T-helper 17 cell (primary cell): Measurements from ENCODE around the gene ZCCHC3. TPM values are rescaled to one million over a fixed set of nuclear protein-coding genes. Genes with fewer than 3 reads are reported as not detected.
A peak's percentile ranks its signal among the peaks of the same experiment; 100 is the strongest.

Experiments
- ATAC-seq: fragments of 150-1000 bp; cut with Tn5 transposase; 2 replicates; pipeline ENCODE4 v1.10.0; 2021; ENCODE audit warnings: mild to moderate bottlenecking, moderate library complexity
- DNase-seq, 3 donors: peaks; one replicate each; pipeline versions ENCODE4 v3.0.0 to v3.0.0-alpha.2; 2020 to 2021
- H3K9me3 ChIP-seq: one replicate; pipeline ENCODE4 v1.7.0; 2013; ENCODE audit warnings: low read length, mild to moderate bottlenecking; ENCODE audit not compliant: control insufficient read depth, poor library complexity, severe bottlenecking
- H3K27ac Mint-ChIP-seq: one replicate; pipeline ENCODE4 v1.8.0; 2022; ENCODE audit warnings: mild to moderate bottlenecking, moderate library complexity, mixed read lengths
- H3K27me3 Mint-ChIP-seq: one replicate; pipeline ENCODE4 v1.8.0; 2022; ENCODE audit warnings: mixed read lengths
- H3K36me3 Mint-ChIP-seq: one replicate; pipeline ENCODE4 v1.8.0; 2022; ENCODE audit warnings: low read depth, mixed read lengths
- H3K4me1 Mint-ChIP-seq: one replicate; pipeline ENCODE4 v1.8.0; 2022; ENCODE audit warnings: mild to moderate bottlenecking, mixed read lengths
- H3K4me3 Mint-ChIP-seq: one replicate; pipeline ENCODE4 v1.8.0; 2022; ENCODE audit warnings: mild to moderate bottlenecking, moderate library complexity, mixed read lengths
- total RNA-seq, 4 donors: library from RNA in 2 of 4; stranded (reverse) in 2 of 4; gene quantifications; one replicate each; pipeline ENCODE4 v1.2.3 and lab custom pipeline; 2022 to 2026

Gene ZCCHC3
- total RNA-seq, 2 donors from 2014 or later, result 15.6 to 18.9 TPM

DNA sequence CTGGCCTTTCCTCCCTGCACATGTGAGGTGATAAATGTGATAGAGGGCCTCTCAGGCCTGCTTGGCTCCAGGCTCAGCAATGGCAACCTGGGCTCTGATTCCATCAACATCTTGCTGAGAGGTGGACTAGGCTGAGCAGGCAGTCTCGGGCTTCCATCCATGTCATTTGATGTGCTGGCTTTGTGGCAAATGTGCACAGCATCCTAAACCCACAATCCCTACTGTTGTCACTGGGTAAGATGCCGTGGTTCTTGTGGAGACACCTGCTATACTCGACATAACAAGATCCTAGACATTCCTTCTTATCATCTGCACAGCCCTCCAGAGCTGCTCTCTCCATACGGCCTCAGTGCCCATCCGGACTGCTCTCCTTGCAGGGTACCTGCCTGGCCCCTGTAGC lies 2.8 kb upstream of the ZCCHC3 start:
- Mint-ChIP-seq H3K36me3 (peaks cover 4% of the 10 kb centered on the region), H3K27ac (no peak overlapping the region), H3K4me3 (no peak overlapping the region), H3K27me3 (no peaks in the 10 kb centered on the region), H3K4me1 (peaks cover 27% of the 10 kb centered on the region)
- no peak for DNase-seq
- ATAC-seq, result no peak
- no peaks in the 10 kb centered on the region for H3K9me3 ChIP-seq

DNA sequence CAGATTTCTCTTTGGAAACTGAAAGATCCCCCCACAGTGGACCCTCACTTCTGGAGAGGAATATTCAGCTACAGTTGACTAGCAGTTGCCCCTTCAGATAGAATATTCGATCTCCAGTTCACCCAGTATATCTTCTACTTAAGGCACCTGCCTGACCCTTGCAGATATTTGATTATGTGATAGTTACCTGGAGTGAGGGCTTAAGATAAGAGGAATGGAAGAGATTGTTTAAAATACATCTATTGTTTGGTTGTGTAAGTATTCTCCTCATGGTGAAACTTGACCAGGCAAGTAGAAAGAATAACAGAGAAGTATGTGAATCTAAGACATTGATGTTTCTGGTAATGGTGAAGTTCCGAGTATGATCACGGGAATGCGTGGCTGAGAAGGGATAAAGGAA lies 1.6 kb upstream of the ZCCHC3 start:
- H3K27ac Mint-ChIP-seq, result peak overlapping the region; percentile 98
- H3K9me3 ChIP-seq, result no peaks in the 10 kb centered on the region
- DNase-seq (no peak), ATAC-seq (no peak)
- H3K27me3 Mint-ChIP-seq, result no peaks in the 10 kb centered on the region
- H3K4me1 Mint-ChIP-seq, result peaks cover 25% of the 10 kb centered on the region
- H3K4me3 Mint-ChIP-seq, result peak overlapping the region; percentile 100
- peaks cover 4% of the 10 kb centered on the region for H3K36me3 Mint-ChIP-seq

DNA sequence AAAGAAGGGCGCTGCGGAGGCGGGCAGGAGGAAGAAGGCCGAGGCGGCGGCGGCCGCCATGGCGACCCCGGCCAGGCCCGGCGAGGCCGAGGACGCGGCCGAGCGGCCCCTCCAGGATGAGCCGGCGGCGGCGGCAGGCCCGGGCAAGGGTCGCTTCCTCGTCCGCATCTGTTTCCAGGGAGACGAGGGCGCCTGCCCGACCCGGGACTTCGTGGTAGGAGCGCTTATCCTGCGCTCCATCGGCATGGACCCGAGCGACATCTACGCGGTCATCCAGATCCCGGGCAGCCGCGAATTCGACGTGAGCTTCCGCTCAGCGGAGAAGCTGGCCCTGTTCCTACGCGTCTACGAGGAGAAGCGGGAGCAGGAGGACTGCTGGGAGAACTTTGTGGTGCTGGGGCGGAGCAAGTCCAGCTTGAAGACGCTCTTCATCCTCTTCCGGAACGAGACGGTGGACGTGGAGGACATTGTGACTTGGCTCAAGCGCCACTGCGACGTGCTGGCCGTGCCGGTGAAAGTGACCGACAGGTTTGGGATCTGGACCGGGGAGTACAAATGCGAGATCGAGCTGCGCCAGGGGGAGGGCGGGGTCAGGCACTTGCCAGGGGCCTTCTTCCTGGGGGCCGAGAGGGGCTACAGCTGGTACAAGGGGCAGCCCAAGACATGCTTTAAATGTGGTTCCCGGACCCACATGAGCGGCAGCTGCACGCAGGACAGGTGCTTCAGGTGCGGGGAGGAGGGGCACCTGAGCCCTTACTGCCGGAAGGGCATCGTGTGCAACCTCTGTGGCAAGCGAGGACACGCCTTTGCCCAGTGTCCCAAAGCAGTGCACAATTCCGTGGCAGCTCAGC lies 780 bp downstream of the ZCCHC3 start:
- peak; percentile 8 to 23 (median 18) for DNase-seq
- Mint-ChIP-seq H3K4me3 (peak overlapping the region; percentile 100), H3K36me3 (peaks cover 4% of the 10 kb centered on the region), H3K27ac (peak overlapping the region; percentile 98), H3K4me1 (peaks cover 33% of the 10 kb centered on the region), H3K27me3 (no peaks in the 10 kb centered on the region)
- H3K9me3 ChIP-seq, result no peaks in the 10 kb centered on the region
- peak; percentile 42 for ATAC-seq

DNA sequence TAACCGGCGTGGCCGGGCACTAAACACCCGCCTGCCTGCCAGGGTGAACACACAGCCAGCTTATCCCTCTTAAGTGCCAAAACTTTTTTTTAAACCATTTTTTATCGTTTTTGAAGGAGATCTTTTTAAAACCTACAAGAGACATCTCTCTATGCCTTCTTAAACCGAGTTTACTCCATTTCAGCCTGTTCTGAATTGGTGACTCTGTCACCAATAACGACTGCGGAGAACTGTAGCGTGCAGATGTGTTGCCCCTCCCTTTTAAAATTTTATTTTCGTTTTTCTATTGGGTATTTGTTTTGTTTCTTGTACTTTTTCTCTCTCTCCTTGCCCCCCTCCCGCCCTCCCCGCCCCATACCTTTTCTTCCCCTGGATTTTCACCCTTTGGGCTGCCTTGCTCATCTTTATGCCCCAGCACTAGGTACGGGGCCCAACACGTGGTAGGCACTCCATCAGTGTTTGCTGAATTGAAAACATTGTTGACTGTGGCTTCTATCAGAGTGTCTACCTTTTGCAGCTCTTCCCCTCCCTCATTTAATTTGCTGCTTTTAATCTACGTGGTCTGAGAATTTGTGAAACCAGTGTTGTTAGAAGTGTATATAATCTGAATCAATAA lies 1.5 kb downstream of the ZCCHC3 start:
- no peaks in the 10 kb centered on the region for H3K9me3 ChIP-seq
- Mint-ChIP-seq H3K4me1 (peaks cover 33% of the 10 kb centered on the region), H3K4me3 (peak overlapping the region; percentile 100), H3K27me3 (no peaks in the 10 kb centered on the region), H3K36me3 (peaks cover 4% of the 10 kb centered on the region), H3K27ac (peak overlapping the region; percentile 98)
- DNase-seq, result no peak
- ATAC-seq, result peak; percentile 19

DNA sequence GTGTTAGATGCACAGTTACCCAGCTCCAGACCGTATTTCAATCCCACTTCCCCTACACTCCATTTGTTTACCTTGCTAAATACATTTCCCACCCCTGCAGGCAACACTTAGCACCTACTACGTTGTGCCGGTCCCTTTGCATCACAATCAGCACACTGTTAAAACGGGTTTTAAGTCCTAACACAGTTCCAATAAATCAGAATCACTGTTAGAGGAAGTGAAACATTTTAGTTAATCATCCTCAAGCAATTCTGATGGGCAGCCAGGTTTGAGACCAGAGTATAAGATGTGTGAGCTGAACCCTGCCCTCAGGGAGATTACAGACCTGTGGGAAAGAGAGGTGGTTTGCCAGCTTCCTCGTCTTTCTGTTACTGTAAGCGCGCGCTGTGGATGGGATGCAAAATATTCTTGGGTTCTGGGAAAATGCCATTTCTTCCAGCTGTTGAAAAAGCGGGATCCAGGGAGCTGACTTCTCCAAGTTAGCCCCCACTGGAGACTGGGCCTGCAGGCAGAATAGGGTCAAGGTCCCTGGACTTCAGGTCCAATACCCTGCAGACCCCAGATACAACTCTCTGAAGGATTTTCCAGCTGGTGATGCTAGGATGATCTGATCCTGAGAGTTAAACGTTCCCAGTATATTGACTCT lies 3.1 kb downstream of the ZCCHC3 start:
- no peaks in the 10 kb centered on the region for H3K9me3 ChIP-seq
- DNase-seq (no peak), ATAC-seq (no peak)
- Mint-ChIP-seq H3K4me1 (peaks cover 29% of the 10 kb centered on the region), H3K36me3 (peaks cover 4% of the 10 kb centered on the region), H3K27me3 (no peaks in the 10 kb centered on the region), H3K27ac (peak overlapping the region; percentile 54), H3K4me3 (peak overlapping the region; percentile 74)

DNA sequence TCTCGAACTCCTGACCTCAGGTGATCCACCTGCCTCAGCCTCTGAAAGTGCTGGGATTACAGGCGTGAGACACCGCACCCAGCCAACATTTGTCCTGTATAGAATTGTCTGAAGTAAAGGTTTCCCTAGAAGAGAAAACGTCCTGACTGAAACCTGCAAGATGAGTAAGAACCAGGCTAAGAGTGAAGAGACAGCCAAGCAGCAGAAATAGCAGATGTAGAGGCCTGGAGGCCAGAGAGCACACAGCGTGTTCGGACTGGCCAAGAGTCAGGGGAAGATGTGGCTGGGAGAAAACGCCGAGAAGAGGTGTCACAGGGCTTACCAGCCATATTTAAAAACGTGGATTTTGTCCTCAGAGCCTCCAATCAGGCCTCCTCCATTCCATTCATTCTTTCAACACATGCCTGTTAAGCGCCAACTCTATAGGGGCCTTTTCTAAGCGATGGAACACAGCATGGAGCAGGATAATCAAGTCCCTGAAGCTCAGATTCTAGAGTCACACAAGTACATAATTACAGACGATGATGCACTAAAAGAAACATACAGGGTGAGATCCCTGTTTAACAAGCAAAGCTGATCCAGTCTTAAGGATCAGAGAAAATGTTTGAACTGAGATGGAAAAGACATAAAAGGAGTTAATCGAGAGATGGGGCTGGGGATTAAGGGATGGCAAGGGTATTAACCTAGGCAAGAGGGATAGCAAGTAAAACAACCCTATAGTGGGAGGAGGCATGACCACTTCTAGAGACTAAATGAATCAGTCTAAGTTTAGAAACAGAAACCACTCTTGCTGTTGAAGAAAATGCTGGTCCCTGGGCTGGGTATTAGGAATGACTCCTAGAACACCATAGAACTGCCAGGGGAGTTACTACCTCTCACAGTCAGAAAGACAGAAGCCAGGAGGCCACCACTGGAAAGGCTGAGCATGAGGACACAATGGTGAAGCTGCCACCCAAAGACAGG lies 4.8 kb downstream of the ZCCHC3 start:
- Mint-ChIP-seq H3K4me3 (no peak overlapping the region), H3K27ac (peak overlapping the region; percentile 65), H3K4me1 (peaks cover 25% of the 10 kb centered on the region), H3K27me3 (no peaks in the 10 kb centered on the region), H3K36me3 (peaks cover 4% of the 10 kb centered on the region)
- H3K9me3 ChIP-seq, result no peaks in the 10 kb centered on the region
- ATAC-seq (no peak), DNase-seq (no peak)

DNA sequence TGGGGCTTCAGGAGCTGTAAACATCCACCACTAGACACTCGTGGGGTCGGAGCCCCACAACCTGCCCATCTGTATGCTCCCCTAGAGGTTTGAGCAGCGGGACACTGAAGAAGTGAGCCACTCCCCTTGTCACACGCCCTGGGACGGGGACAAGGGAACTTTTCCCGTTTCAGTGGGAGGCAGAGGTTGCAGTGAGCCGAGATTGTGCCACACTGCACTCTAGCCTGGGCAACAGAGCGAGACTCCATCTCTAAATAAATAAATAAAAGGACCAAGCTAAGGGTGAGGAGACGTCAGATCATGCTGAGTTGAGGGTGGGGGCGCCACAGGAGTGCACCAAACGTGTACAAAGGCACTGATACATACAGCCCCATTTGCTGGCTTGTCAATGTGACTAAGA lies 8.4 kb downstream of the ZCCHC3 start:
- DNase-seq (no peak), ATAC-seq (no peak)
- H3K4me1 Mint-ChIP-seq, result peaks cover 17% of the 10 kb centered on the region
- no peak overlapping the region for H3K4me3 Mint-ChIP-seq
- no peaks in the 10 kb centered on the region for H3K27me3 Mint-ChIP-seq
- H3K9me3 ChIP-seq, result no peaks in the 10 kb centered on the region
- H3K36me3 Mint-ChIP-seq, result no peaks in the 10 kb centered on the region
- no peak overlapping the region for H3K27ac Mint-ChIP-seq

DNA sequence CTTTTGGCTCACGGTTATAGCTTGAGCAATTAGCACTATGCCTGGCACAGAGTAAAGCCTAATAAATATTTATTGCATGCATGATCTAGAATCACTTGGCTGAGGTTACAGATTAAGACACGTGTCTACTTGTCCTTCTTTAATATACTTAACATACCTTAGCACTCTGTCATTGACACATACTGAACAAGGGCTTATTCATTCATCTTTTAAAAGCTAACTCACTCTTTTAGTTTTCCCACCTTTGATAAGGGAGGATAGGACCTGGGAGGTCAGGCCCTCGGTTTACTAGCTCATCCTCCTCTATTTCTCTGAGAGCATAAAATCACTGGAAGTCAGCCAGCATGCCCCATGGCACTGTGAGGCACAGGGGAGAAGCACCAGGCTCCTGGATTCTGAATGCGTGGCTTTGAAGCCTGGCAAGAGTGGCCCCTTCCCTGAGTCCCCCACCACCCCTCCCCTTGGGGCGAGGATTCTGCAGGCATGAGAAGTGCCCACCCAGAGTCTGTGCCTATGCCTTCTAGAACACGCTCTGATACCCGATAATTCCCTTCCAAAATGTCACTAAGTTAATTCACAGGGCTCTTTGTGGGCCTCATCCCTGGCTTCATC lies 11.2 kb downstream of the ZCCHC3 start:
- ATAC-seq (no peak), DNase-seq (no peak)
- Mint-ChIP-seq H3K27ac (no peak overlapping the region), H3K36me3 (no peaks in the 10 kb centered on the region), H3K27me3 (no peaks in the 10 kb centered on the region), H3K4me3 (no peak overlapping the region), H3K4me1 (peaks cover 10% of the 10 kb centered on the region)
- H3K9me3 ChIP-seq, result no peaks in the 10 kb centered on the region

DNA sequence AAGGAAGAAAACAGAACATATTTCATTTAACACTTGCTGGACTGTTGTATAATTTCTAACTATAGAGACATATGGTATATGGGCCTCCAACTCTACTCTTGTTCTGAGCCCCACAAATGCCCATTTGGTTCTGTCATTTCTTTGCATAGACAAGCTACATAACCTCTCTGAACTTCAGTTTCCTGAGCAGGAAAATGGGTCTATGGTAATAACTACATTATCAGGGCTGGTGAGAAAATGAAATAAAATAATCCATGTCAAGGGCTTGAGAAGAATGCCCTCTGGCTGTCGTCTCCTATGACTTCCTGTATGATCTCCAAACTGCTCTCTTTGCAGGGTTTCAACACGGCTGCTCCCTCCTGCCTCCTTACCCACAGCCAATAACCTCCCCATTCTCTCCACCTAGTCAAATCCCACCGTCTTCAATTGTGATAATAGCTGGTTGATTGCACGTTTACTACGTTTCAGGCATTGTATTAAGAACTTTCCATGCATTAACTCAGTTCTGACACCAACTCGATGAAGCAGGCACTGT lies 12.0 kb downstream of the ZCCHC3 start:
- Mint-ChIP-seq H3K4me3 (peak overlapping the region; percentile 28), H3K27ac (peak overlapping the region; percentile 41), H3K36me3 (no peaks in the 10 kb centered on the region), H3K4me1 (peaks cover 10% of the 10 kb centered on the region), H3K27me3 (peaks cover 4% of the 10 kb centered on the region)
- no peaks in the 10 kb centered on the region for H3K9me3 ChIP-seq
- no peak for DNase-seq
- no peak for ATAC-seq

DNA sequence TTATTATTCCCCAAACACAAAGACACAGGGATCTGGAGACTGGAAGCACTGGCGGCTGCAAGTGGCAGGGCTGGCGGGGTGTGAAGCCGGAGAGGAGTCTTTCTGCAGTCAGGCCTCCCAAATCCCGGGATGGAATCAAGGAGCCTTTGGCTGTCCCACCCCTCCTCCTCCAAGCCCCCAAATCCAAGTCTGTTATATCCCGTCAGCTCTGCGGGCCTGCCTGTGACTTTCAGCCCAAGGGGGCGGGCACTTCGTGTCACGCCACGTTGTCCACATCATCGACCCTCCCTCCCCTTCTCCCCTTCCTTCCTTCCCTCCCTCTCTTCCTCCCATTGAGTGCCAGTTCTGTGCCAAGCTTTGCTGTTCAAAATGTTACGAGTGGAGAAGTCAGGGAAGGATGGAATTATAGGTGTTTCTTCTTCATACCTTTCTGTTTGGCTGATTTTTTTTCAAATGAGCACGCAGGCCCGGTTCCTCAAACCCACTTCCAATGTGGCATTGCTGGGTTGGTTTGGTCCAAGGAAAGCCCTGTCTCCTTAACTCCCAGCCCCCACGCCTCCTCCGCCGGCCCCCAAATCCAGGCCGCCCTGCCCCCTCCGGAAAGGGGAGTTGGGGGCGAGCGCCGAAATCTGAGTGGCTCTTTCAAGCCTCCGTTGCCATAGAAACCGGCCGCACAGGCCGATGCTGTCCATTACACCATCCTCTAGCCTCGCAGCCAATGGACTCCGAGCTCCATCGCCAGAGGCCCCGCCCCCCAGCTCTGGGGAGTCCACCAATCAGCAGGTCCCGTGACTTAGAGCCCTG lies 12.7 kb downstream of the ZCCHC3 start:
- H3K27me3 Mint-ChIP-seq, result peaks cover 4% of the 10 kb centered on the region
- ATAC-seq (peak; percentile 99), DNase-seq (peak; percentile 42 to 52 (median 51))
- H3K9me3 ChIP-seq, result no peaks in the 10 kb centered on the region
- peak overlapping the region; percentile 41 for H3K27ac Mint-ChIP-seq
- no peaks in the 10 kb centered on the region for H3K36me3 Mint-ChIP-seq
- peaks cover 10% of the 10 kb centered on the region for H3K4me1 Mint-ChIP-seq
- peak overlapping the region; percentile 62 for H3K4me3 Mint-ChIP-seq

DNA sequence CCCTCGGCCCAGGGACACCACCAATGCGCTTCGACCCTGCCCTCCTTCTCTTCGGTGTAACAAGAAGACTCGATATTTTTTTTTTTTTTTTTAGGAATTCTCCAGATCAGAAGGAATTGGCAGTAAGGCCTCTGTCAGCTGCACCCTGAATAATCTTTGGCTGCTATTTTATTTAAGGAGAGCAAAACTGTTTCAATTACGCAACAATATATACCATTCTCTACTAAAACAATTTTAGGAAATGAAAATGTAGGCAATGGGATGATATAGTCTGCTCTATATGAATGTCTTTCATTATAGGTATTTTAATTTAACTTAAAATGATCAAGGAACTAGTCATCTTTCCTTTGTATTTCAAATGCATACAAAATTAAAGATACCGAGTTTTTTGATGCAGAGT lies 13.3 kb downstream of the ZCCHC3 start:
- peak overlapping the region; percentile 62 for H3K4me3 Mint-ChIP-seq
- DNase-seq, result no peak
- no peaks in the 10 kb centered on the region for H3K36me3 Mint-ChIP-seq
- H3K9me3 ChIP-seq, result no peaks in the 10 kb centered on the region
- H3K27ac Mint-ChIP-seq, result no peak overlapping the region
- H3K4me1 Mint-ChIP-seq, result peaks cover 10% of the 10 kb centered on the region
- ATAC-seq, result no peak
- peaks cover 4% of the 10 kb centered on the region for H3K27me3 Mint-ChIP-seq
